Cardiac septum (tissue), 1 donor: ENCODE results near the gene PCDH15. TPM values are rescaled to one million over a fixed set of nuclear protein-coding genes. Genes with fewer than 3 reads are reported as not detected.
"Not testable (repeated sequence)": the region's sequence is repeated elsewhere in the genome, so short reads cannot be mapped to it uniquely, and the experiment has no call there.

Experiments used
- DNase-seq: peaks from one replicate; pipeline ENCODE4 v3.0.0-alpha.2; 2020; ENCODE audit warnings: low spot score
- intact Hi-C: fragments of 100-400 bp; cut with DNase I; formaldehyde crosslinking; loops from one replicate; pipeline ENCODE4 v1.14.0; 2022
- total RNA-seq: library from RNA; stranded (reverse); fragmentation: NEBNext Ultra II Directional; extraction: Animal tissue kit (Norgen Biotek cat#: 25700); gene quantifications from one replicate; pipeline ENCODE4 v1.2.1, GENCODE V29; 2021
- donor health status: DM: no; HTN: no; CAD: no.

PCDH15 gene
- total RNA-seq, 1 donor from 2014 or later = 0.57 TPM

DNA sequence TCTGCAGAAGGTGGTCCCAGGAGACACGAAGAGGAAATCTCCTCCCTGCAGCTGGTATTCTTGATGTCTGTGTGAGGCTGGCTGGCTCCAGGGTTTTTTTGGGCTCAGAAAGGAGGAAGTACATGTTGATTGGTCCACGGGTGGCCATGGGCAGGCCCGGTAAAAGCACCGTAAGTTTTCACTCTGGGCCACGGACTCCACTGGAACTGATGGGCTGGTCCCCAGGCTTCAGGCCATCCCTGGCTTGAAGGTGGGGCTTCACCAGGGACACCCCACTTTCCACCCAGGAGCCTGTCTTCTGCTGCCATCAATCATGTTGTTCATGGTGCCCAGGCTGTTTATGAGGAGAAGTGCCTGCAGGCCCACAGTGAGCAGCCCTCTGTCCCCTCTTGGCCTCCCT, 736.8 kb downstream of the PCDH15 start:
- intact Hi-C loops = no loop called here
- no peak for DNase-seq

- intact Hi-C loops = no loop called here
Observed at GRCh38 chr10:54063514-54063913, 737.5 kb downstream of the PCDH15 start.

DNA sequence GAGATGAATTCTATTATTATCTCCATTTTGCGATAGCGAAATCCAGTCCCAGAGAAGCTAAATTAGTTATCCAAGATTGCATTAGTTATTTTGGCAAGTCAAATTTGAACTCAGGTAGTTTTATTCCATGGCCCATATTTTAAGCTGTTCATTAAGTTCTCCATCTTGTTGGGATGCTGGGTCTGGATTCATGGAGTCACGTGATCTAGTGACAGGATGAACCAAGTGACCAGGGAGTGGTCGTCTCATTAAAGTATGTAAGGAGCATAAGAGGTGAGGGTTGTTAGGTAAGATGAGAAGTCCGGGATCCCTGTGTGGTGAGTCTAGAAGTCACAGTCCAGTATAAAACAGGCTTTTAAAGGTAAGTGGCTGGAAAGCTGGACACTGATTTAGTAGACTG, 740.5 kb downstream of the PCDH15 start:
- DNase-seq = no peak
- intact Hi-C loops = no loop called here

More at GRCh38 chr10:54063514-54063913, 737.5 kb downstream of the PCDH15 start:
- no peak for DNase-seq

DNA sequence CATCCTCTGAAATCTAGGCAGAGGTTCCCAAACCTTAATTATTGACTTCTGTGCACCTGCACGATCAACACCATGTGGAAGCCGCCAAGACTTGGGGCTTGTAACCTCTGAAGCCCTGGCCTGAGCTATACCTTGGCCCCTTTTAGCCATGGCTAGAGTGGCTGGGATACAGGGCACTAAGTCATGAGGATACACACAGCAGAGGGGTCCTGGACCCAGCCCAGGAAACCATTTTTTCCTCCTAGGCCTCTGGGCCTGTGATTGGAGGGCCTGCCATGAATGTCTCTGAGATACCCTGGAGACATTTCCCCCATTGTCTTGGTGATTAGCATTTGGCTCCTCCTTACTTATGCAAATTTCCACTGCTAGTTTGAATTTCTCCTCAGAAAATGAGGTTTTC, 743.7 kb downstream of the PCDH15 start:
- intact Hi-C loops = no loop called here
- no peak for DNase-seq

GRCh38 chr10:54026340-54026739, 774.7 kb downstream of the PCDH15 start:
- DNase-seq = no peak
- intact Hi-C loops = no loop called here

- intact Hi-C loops = no loop called here
- DNase-seq = no peak
Observed at GRCh38 chr10:54011117-54011516, 789.9 kb downstream of the PCDH15 start.

- DNase-seq = no peak
- intact Hi-C loops = no loop called here
Observed at GRCh38 chr10:54010337-54010933, 790.6 kb downstream of the PCDH15 start.

- intact Hi-C loops = no loop called here
- DNase-seq = no peak
Observed at GRCh38 chr10:54009672-54010071, 791.4 kb downstream of the PCDH15 start.

- no peak for DNase-seq
- intact Hi-C loops = no loop called here
Observed at GRCh38 chr10:54002077-54002476, 799.0 kb downstream of the PCDH15 start.

DNA sequence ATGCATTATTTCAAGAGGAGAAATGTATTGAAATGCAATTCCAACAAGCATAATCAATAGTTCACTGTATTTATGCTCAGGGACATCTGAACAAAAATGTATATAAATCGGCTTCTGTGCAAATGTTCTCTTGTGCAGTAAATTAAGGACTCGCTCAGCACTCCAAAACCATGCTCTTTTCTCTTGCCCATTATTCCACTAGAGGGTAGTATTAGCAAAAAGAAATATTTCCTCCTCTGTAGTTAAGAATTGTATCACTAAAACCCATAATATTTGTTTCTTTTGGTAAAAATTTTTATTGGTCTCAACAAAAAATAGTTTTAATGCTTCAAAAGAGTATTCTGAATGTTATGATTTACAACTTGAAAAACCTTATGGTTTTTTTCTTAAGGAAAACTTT, 803.1 kb downstream of the PCDH15 start:
- DNase-seq = no peak
- intact Hi-C loops = no loop called here

GRCh38 chr10:53990799-53991238, 810.2 kb downstream of the PCDH15 start:
- intact Hi-C loops = no loop called here
- no peak for DNase-seq

- no peak for DNase-seq
- intact Hi-C loops = no loop called here
Observed at GRCh38 chr10:53983431-53983830, 817.6 kb downstream of the PCDH15 start.

- no peak for DNase-seq
- intact Hi-C loops = no loop called here
Observed at GRCh38 chr10:53980210-53980609, 820.8 kb downstream of the PCDH15 start.

GRCh38 chr10:53978301-53978700, 822.7 kb downstream of the PCDH15 start:
- intact Hi-C loops = no loop called here
- no peak for DNase-seq

GRCh38 chr10:53977267-53977666, 823.8 kb downstream of the PCDH15 start:
- intact Hi-C loops = no loop called here
- DNase-seq = no peak

DNA sequence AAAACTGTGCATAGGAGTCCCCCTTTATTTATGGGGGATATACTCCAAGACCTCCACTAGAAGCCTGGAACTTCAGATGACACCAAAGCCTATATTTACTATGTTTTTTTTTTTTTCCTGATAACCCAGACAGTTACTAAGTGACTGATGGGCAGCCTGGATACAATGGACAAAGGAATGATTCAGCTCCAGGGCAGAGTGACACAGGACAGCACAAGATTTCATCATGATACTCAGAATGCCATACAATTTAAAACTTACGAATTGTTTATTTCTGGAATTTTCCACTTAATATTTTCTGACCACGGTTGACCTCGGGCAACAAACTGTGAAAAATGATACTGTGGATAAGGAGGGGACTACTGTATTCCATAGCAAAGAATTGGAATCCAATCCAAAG, 843.6 kb downstream of the PCDH15 start:
- intact Hi-C loops = no loop called here
- DNase-seq = no peak

DNA sequence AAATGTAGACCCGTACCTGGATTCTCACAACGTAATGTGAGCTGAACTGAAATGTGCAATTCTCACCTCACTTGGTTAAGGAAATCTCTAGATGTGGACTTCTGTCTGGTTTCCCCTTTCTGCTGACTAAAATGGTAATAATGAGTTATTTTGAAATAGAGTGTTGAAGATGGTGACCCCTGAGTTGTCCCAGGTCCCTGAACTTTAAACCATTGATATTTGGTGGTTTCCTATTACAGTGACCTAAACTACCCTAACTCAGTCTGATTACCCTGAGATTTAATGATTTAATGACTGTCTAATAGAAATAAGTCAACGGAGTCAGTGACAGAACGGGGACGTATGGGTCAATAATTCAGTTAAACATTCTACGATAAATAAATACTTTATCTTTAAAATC, 845.9 kb downstream of the PCDH15 start:
- no peak for DNase-seq
- intact Hi-C loops = no loop called here

DNA sequence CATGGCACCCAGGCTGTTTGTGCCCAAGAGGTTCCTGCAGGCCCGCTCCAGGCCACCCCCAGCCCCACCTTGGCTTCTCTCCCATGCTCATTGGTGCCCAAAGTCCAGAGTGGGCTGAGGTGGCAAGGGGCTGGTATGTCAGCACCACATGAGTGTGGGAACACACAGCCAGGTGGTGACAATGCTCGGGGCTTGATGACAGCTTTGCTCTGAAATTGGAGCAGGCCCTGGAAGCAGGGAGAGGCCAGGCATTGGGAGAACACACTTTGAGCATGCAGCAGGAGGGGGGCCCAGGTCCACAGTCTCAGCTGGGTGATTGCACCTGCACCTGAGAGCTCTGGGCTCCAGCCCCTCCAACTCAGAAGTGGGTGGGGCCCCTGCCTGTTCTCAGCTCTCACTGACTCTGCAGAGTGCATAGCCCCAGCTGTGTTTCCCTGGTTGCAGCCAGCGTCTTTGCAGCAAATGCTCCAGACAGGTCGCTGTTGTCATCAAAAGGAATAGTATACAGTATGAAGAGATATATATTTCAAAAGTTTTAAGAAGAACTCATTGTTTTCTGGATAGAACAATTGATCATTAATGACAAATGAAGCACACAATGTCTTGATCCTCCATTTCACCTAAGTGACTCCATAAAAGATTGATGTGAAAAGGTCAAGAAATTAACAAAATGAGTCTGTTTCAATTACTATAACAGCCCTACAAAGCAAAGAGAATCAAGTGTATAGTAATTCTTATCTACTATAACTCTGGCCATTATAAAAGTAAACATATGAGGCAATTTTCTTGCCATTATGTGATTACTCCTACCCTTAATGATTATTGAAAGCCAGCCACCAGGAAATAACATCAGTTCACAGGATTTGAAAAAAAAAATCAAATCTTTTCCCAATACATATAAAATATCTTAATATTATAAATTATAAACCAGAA, 848.1 kb downstream of the PCDH15 start:
- no peak for DNase-seq
- intact Hi-C loops = no loop called here

- intact Hi-C loops = no loop called here
- DNase-seq = no peak
Observed at GRCh38 chr10:53939654-53940053, 861.4 kb downstream of the PCDH15 start.

GRCh38 chr10:53930648-53931047, 870.4 kb downstream of the PCDH15 start:
- no peak for DNase-seq
- intact Hi-C loops = no loop called here

DNA sequence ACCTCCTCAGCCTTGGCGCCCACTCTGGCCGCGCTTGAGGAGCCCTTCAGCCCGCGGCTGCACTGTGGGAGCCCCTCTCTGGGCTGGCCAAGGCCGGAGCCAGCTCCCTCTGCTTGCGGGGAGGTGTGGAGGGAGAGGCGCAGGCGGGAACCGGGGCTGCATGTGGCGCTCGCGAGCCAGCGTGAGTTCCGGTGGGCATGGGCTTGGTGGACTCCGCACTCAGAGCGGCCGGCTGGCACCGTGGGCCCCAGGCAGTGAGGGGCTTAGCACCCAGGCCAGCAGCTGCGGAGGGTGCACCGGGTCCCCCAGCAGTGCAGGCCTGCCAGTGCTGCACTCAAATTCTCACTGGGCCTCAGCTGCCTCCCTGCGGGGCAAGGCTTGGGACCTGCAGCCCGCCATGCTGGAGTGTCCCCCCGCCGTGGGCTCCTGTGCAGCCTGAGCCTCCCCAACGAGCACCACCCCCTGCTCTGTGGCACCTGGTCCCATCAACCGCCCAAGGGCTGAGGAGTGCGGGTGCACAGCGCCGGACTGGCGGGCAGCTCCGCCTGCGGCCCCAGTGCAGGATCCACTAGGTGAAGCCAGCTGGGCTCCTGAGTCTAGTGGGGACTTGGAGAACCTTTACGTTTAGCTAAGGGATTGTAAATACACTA, 876.9 kb downstream of the PCDH15 start:
- intact Hi-C loops = not testable (repeated sequence)

More for the DNA sequence above, 876.9 kb downstream of the PCDH15 start:
- DNase-seq = not testable (repeated sequence)
